ENCODE results near the gene NPFF. TPM values are rescaled to one million over a fixed set of nuclear protein-coding genes. Genes with fewer than 3 reads are reported as not detected.

Gene NPFF
- total RNA-seq, 2 donors from 2014 or later, result not detected

GRCh38 chr12:53514628-53515290, 7.5 kb upstream of the NPFF start:
- DNase-seq (ENCODE audit: low spot score), result no peak
- Histone ChIP-seq H3K4me3 (no peak overlapping the region), H3K27ac (no peak overlapping the region), H3K36me3 (peaks cover 0 to 8% of the 10 kb centered on the region in 2 donors), H3K9me3 (no peaks in the 10 kb centered on the region), H3K4me1 (replicated peaks) (no peaks in the 10 kb centered on the region), H3K27me3 (replicated peaks; ENCODE audit: insufficient read depth) (no peaks in the 10 kb centered on the region)
- intact Hi-C loops (cut with DNase I), result no loop called here
- WGBS, result 66% methylated on average over 6 of the region's 6 CpGs
- TF ChIP-seq POLR2AphosphoS5 (IDR thresholded peaks at IDR 0.05), result no peak
- TF ChIP-seq CTCF (IDR thresholded peaks at IDR 0.05), result no peak
- no peak for TF ChIP-seq POLR2A (IDR thresholded peaks at IDR 0.05)

- Histone ChIP-seq H3K36me3 (peaks cover 0 to 8% of the 10 kb centered on the region in 2 donors), H3K9me3 (no peaks in the 10 kb centered on the region), H3K27me3 (replicated peaks; ENCODE audit: insufficient read depth) (no peaks in the 10 kb centered on the region), H3K27ac (no peak overlapping the region), H3K4me3 (no peak overlapping the region), H3K4me1 (replicated peaks) (no peaks in the 10 kb centered on the region)
- no peak for DNase-seq (ENCODE audit: low spot score)
- TF ChIP-seq CTCF (IDR thresholded peaks at IDR 0.05) (no peak), POLR2AphosphoS5 (IDR thresholded peaks at IDR 0.05) (no peak), POLR2A (IDR thresholded peaks at IDR 0.05) (no peak)
- 63% methylated on average over 6 of the region's 6 CpGs for WGBS
- intact Hi-C loops (cut with DNase I), result no loop called here
Measured at GRCh38 chr12:53513712-53514410, 6.6 kb upstream of the NPFF start.

GRCh38 chr12:53510181-53510812, 3.0 kb upstream of the NPFF start:
- H3K36me3 ChIP-seq, result no peaks in the 10 kb centered on the region
- no peak for DNase-seq (ENCODE audit: low spot score)
- no peaks in the 10 kb centered on the region for H3K9me3 ChIP-seq
- no peaks in the 10 kb centered on the region for H3K4me1 ChIP-seq (replicated peaks)
- 85% methylated on average over 9 of the region's 9 CpGs for WGBS
- H3K4me3 ChIP-seq, result no peak overlapping the region
- intact Hi-C loops (cut with DNase I), result no loop called here
- H3K27ac ChIP-seq, result no peak overlapping the region
- peak; percentile 58 for TF ChIP-seq POLR2AphosphoS5 (IDR thresholded peaks at IDR 0.05)
- no peak for TF ChIP-seq POLR2A (IDR thresholded peaks at IDR 0.05)
- H3K27me3 ChIP-seq (replicated peaks; ENCODE audit: insufficient read depth), result no peaks in the 10 kb centered on the region

- Histone ChIP-seq H3K27me3 (replicated peaks; ENCODE audit: insufficient read depth) (no peaks in the 10 kb centered on the region), H3K36me3 (no peaks in the 10 kb centered on the region), H3K9me3 (no peaks in the 10 kb centered on the region), H3K4me3 (no peak overlapping the region), H3K4me1 (replicated peaks) (no peaks in the 10 kb centered on the region), H3K27ac (no peak overlapping the region)
- TF ChIP-seq CTCF (IDR thresholded peaks at IDR 0.05), result peak; percentile 67 to 92 (median 84)
- peak; percentile 71 for TF ChIP-seq POLR2AphosphoS5 (IDR thresholded peaks at IDR 0.05)
- no peak for TF ChIP-seq POLR2A (IDR thresholded peaks at IDR 0.05)
- 34% methylated on average over 7 of the region's 7 CpGs for WGBS
- intact Hi-C loops (cut with DNase I), result loop anchor here (2.0 to 10.0 kb wide), 3 partner anchors 156 to 454 kb away; partner anchors contain the start of genes AAAS and TNS2
- DNase-seq (ENCODE audit: low spot score), result peak; percentile 77
Measured at GRCh38 chr12:53508534-53509170, 1.4 kb upstream of the NPFF start.

GRCh38 chr12:53507603-53507885, 260 bp upstream of the NPFF start:
- Histone ChIP-seq H3K27me3 (replicated peaks; ENCODE audit: insufficient read depth) (no peaks in the 10 kb centered on the region), H3K27ac (no peak overlapping the region), H3K9me3 (no peaks in the 10 kb centered on the region), H3K4me3 (no peak overlapping the region), H3K4me1 (replicated peaks) (no peaks in the 10 kb centered on the region), H3K36me3 (no peaks in the 10 kb centered on the region)
- DNase-seq (ENCODE audit: low spot score), result no peak
- 76% methylated on average over 4 of the region's 4 CpGs for WGBS
- intact Hi-C loops (cut with DNase I), result loop anchor here (10.0 kb wide), 2 partner anchors 183 to 453 kb away; partner anchors contain the start of genes AAAS and TNS2
- TF ChIP-seq POLR2A (IDR thresholded peaks at IDR 0.05) (no peak), POLR2AphosphoS5 (IDR thresholded peaks at IDR 0.05) (no peak), CTCF (IDR thresholded peaks at IDR 0.05) (no peak)
